Measurements from ENCODE around the gene FAM228B.

DNA sequence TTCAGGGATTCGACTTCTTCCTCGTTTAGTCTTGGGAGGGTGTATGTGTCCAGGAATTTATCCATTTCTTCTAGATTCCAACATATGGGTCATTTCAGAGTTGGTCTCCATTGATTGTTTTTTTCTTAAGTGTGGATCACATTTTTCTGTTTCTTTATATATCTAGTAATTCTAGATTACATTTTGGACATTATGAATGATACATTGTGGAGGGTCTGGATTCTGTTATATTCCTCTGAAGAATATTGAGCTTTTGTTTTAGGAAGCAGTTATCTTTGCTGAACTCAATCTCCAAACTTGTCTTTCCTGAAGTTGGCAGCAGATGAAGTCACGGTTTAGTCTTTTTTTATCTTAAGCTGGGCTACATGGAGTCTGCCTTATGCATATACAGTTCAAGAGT lies 9.3 kb downstream of the FAM228B start:
- TF ChIP-seq POLR2AphosphoS5 (IDR thresholded peaks at IDR 0.05) = no peak
- no peak for TF ChIP-seq POLR2A (IDR thresholded peaks at IDR 0.05; ENCODE audit: low read depth)
- TF ChIP-seq, protein P1, sequence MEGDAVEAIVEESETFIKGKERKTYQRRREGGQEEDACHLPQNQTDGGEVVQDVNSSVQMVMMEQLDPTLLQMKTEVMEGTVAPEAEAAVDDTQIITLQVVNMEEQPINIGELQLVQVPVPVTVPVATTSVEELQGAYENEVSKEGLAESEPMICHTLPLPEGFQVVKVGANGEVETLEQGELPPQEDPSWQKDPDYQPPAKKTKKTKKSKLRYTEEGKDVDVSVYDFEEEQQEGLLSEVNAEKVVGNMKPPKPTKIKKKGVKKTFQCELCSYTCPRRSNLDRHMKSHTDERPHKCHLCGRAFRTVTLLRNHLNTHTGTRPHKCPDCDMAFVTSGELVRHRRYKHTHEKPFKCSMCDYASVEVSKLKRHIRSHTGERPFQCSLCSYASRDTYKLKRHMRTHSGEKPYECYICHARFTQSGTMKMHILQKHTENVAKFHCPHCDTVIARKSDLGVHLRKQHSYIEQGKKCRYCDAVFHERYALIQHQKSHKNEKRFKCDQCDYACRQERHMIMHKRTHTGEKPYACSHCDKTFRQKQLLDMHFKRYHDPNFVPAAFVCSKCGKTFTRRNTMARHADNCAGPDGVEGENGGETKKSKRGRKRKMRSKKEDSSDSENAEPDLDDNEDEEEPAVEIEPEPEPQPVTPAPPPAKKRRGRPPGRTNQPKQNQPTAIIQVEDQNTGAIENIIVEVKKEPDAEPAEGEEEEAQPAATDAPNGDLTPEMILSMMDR (IDR thresholded peaks at IDR 0.05) = no peak
